HG03575 (cell line): ENCODE measurements around the gene GCGR.

ENCODE experiments used
- ATAC-seq: cut with Tn5 transposase; IDR thresholded peaks from one replicate; pipeline ENCODE4 v1.9.1; 2021; ENCODE audit not compliant: unreplicated experiment, insufficient number of reproducible peaks, low FRiP score; ENCODE audit errors: extremely low read depth

GCGR gene

GRCh38 chr17:81844327-81844851 is 40.4 kb downstream of the GCGR start:
- ATAC-seq, result no peak

DNA sequence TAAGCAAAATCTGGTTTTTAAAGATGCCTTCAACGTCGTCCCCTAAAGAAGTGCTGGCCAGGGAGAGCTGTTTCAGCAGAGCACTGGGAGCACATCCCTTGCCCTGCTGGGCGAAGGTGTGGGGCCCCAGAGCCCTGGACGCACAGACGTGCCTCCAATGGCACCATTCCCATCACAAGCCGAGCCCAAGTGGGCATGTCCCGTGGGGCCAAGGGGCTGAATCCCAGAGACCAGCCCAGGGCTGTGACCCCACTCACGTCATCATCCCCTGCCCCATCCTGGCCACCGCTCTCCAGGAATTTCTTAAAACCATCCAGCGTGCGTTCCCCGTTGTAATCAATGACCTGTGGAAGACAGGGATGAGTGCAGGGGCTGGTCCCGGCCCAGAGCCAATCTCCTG is 40.9 kb downstream of the GCGR start:
- ATAC-seq, result no peak

- no peak for ATAC-seq
Measured at GRCh38 chr17:81845361-81845760, 41.4 kb downstream of the GCGR start.

DNA sequence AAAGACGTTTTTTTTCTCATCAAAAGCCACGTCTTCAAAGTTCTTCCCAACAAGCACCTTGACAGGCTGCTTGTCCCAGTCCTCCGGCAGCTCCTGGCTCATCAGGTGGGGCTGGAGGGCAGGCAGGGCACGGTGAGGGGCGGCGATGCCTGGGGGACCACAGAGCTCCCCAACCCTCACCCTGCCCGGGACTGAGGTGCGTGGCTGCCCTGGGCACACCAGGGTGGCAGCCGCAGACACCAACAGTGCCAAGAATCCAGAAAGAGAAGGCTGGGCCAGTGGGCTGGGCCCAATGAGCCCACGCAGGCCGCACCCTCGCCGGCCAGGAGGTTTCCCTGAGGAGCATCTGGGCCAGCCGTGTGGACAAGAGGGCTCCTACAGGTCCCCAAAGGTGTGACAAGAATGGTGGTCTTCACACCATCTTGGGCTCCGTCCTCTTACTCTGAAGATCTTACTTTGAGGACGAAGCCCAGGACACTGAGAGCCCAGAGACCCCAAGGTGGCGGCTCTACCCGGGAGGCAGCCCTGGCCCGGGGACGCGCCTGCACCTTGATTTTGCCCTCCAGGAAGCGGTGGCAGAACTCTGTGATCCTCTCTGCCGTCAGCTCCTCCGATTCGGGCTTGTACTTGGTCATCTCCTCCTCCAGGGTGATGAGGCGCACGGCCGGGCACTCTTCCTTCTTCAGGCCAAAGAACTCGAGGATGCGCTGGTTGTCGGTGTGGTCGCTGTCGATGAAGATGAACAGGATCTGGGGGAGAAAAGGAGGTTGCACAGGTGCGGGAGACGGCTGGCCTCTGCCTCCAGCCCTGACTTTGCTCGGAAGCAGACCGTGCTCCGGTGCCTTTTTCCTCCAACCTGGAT is 42.2 kb downstream of the GCGR start:
- no peak for ATAC-seq

- ATAC-seq, result no peak
Measured at GRCh38 chr17:81846743-81847689, 43.1 kb downstream of the GCGR start.

DNA sequence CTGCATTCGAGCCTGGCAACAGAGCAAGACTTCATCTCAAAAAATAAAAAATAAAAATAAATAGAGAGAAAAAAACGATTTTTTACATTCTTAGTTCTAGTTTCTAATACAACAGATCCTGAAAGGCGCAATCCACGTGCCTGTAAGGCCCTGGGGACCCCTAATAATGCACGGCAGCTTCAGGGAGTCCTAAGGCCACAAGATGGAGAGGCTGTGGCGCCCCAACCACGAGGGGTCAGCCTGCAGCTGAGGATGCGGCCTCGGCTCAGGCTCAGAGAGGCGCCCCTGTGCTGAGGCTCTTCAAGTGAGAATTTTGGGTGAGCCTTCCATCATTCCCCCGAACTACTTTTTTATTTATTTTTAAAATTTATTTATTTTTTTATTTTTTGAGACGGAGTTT is 45.5 kb downstream of the GCGR start:
- no peak for ATAC-seq

- ATAC-seq, result no peak
Measured at GRCh38 chr17:81851423-81851822, 47.5 kb downstream of the GCGR start.

- ATAC-seq, result no peak
Measured at GRCh38 chr17:81852237-81852636, 48.3 kb downstream of the GCGR start.

DNA sequence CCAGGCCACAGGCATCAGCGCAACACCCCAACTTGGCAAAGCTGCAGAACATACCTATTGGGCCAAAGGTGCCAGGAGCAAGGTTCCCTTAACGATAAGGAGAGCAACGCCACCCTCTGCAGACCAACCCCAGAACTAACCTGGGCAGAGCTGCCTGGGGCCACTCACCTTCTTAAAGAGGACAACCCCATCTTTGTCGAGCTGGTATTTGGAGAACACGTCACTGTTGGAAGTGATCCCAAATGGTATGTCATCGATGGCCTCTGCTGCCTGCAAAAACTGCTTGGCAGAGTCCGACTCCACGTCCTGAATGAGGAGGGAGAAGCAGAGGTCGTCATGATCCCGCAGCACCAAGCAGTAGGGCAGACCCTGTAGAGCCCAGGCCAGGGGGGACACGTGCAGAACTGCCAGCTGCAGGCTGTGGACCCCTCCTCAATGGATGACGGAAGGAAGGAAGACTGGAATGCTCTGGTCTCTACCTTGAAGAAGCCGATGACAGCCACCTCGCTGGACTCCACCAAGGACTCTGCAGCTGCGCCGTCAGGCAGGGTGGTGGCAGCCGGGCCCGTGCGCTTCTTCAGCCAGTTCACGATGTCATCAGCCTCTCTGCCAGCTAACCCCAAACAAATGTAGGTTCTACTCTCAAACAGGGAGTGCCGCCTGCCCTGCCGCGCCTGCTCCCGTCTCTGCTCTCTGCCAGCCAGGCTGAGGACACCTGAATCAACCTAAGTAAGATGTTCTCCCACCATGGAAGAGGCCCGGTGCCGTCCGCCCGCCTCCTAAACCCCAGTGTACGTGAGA is 51.2 kb downstream of the GCGR start:
- no peak for ATAC-seq

DNA sequence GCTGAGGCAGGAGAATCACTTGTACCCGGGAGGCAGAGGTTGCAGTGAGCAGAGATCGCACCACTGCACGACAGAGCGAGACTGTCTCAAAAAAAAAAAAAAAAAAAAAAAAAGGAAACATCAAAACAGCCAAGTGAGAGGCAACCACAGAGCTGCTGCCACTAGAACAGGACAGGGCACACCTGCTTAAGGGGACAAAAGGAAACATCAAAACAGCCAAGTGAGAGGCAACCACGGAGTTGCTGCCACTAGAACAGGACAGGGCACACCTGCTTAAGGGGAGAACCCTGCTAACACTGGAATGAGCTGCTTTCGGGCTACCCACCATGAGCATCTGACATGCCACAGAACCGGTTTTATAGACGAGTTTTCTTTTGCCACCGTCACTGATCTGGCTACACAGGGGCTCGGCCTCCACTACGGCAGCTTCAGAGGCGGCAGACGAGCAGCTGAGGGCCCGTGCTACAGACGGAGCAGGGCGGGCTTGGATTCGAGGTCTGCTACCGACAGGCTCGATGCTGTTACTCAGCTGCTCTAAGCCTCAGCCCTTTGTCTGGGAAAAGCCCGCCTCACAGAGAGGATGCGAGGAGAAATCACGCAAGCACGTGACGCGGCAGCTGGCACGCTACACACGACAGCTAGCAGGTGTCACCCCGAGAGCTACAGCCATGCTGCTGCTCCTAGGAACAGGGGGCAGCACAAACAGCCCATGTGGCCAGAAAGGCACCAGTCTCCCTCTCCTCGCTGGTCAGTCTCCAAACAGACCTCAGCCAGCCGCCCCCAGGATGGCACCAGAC is 54.4 kb downstream of the GCGR start:
- no peak for ATAC-seq

- ATAC-seq, result no peak
Measured at GRCh38 chr17:81858967-81859905, 55.3 kb downstream of the GCGR start.

GRCh38 chr17:81859906-81860755 is 56.2 kb downstream of the GCGR start, which contains the start of gene P4HB:
Gene P4HB, minus strand, starts transcription at chr17:81860535. Its CDS starts 64 bp downstream, at chr17:81860471.
- ATAC-seq, result no peak

- peak; percentile 44 for ATAC-seq
Measured at GRCh38 chr17:81860756-81861568, 57.0 kb downstream of the GCGR start.

- no peak for ATAC-seq
Measured at GRCh38 chr17:81863123-81863675, 59.2 kb downstream of the GCGR start.
